ENCODE results near the gene MPST.
"Not testable (repeated sequence)": the region's sequence is repeated elsewhere in the genome, so short reads cannot be mapped to it uniquely, and the experiment has no call there.

MPST gene

GRCh38 chr22:37070744-37071143 is 51.2 kb downstream of the MPST start:
- TF ChIP-seq CTCF (IDR thresholded peaks at IDR 0.05; ENCODE audit: low read depth, low read length), result no peak
- no peak for DNase-seq (ENCODE audit: low read depth, low spot score)
- H3K4me3 ChIP-seq (ENCODE audit: low read depth, low read length), result no peak overlapping the region
- in situ Hi-C loops (cut with HindIII; ENCODE audit: low sequenced_read_pairs), result no loop called here

GRCh38 chr22:37071850-37072592 is 52.5 kb downstream of the MPST start:
- H3K4me3 ChIP-seq (ENCODE audit: low read depth, low read length); DNase-seq (ENCODE audit: low read depth, low spot score); in situ Hi-C loops (cut with HindIII; ENCODE audit: low sequenced_read_pairs): not testable (repeated sequence)

- in situ Hi-C loops (cut with HindIII; ENCODE audit: low sequenced_read_pairs), result no loop called here
- no peak for TF ChIP-seq CTCF (IDR thresholded peaks at IDR 0.05; ENCODE audit: low read depth, low read length)
- no peak for DNase-seq (ENCODE audit: low read depth, low spot score)
- no peak overlapping the region for H3K4me3 ChIP-seq (ENCODE audit: low read depth, low read length)
Measured at GRCh38 chr22:37072673-37073072, 53.1 kb downstream of the MPST start.

GRCh38 chr22:37074537-37074936 is 55.0 kb downstream of the MPST start:
- in situ Hi-C loops (cut with HindIII; ENCODE audit: low sequenced_read_pairs), result no loop called here
- DNase-seq (ENCODE audit: low read depth, low spot score), result no peak
- no peak for TF ChIP-seq CTCF (IDR thresholded peaks at IDR 0.05; ENCODE audit: low read depth, low read length)
- no peak overlapping the region for H3K4me3 ChIP-seq (ENCODE audit: low read depth, low read length)

GRCh38 chr22:37075046-37075445 is 55.5 kb downstream of the MPST start:
- no peak for DNase-seq (ENCODE audit: low read depth, low spot score)
- TF ChIP-seq CTCF (IDR thresholded peaks at IDR 0.05; ENCODE audit: low read depth, low read length), result no peak
- in situ Hi-C loops (cut with HindIII; ENCODE audit: low sequenced_read_pairs), result no loop called here
- no peak overlapping the region for H3K4me3 ChIP-seq (ENCODE audit: low read depth, low read length)

GRCh38 chr22:37075822-37076433 is 56.4 kb downstream of the MPST start:
- TF ChIP-seq CTCF (IDR thresholded peaks at IDR 0.05; ENCODE audit: low read depth, low read length), result no peak
- H3K4me3 ChIP-seq (ENCODE audit: low read depth, low read length), result no peak overlapping the region
- in situ Hi-C loops (cut with HindIII; ENCODE audit: low sequenced_read_pairs), result no loop called here
- DNase-seq (ENCODE audit: low read depth, low spot score), result no peak

GRCh38 chr22:37077802-37078448 is 58.4 kb downstream of the MPST start:
- in situ Hi-C loops (cut with HindIII; ENCODE audit: low sequenced_read_pairs), result no loop called here
- no peak overlapping the region for H3K4me3 ChIP-seq (ENCODE audit: low read depth, low read length)
- DNase-seq (ENCODE audit: low read depth, low spot score), result peak; percentile 29
- peak; percentile 100 for TF ChIP-seq CTCF (IDR thresholded peaks at IDR 0.05; ENCODE audit: low read depth, low read length)

Measured in astrocyte of the spinal cord (primary cell).